Tongue (tissue), 2 donors: ENCODE results near the gene TCHP. TPM values are rescaled to one million over a fixed set of nuclear protein-coding genes. Genes with fewer than 3 reads are reported as not detected.
A peak's percentile ranks its signal among the peaks of the same experiment; 100 is the strongest.
"Not testable (repeated sequence)": the region's sequence is repeated elsewhere in the genome, so short reads cannot be mapped to it uniquely, and the experiment has no call there.

Experiments used
- DNase-seq: peaks from one replicate; pipeline ENCODE4 v3.0.0-alpha.2; 2015
- total RNA-seq: library from RNA; depleted of rRNA; stranded (reverse); fragments of >200 nt; gene quantifications from one replicate; pipeline ENCODE4 v1.2.3, GENCODE V29; 2014

TCHP gene
- total RNA-seq, 1 donor from 2014 or later: 9.7 TPM

- DNase-seq: peak; percentile 46
Measured at GRCh38 chr12:109879351-109880042, 20.6 kb upstream of the TCHP start.

DNA sequence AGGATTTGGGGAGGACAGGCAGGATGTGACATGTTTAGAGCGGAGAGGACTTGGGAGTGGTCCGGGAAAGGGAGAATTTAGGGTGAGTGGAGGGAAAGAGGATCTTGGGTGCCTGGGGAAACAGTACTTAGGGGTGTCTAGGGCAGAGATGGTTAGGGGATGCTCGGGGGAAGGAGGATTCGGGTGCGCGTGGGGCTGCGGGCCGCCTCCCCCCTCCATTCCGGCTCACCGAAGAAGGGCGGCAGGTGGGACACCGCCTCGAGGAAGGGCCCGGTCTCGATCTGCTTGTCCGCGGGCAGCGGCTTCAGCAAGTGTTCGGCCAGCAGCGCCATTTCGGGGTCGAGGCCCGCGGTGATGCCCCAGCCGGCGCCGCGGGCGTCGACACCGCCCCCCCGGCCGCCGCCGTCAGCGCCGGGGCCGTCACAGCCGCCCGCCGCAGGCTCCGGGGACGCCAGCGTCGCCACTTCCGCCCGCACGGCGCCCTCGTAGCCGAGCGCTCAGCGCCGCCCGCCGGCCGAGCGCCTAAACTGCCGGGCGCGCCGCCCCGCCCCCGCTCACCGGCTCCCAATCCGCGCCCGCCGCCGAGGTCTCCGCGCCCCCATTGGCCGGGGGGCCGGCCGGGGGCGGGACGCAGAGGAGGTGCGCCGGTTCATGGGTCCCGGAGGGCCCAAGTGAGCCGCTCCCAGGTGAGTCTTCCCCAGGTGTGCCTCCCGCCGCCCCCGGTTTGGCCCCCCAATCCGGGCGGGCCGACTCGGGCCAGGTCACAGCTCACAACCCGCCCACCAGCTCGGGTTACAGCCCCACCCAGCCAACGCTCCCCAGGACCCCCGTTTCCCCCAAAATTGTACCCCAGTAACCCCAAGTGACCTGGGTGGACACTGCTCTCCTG, 19.8 kb upstream of the TCHP start, which contains the start of gene GLTP:
TSS of gene GLTP (minus strand) at position 499 of the 889 bp plus-strand sequence. CDS start at position 332, 167 bp downstream.
- DNase-seq: peak; percentile 94

DNA sequence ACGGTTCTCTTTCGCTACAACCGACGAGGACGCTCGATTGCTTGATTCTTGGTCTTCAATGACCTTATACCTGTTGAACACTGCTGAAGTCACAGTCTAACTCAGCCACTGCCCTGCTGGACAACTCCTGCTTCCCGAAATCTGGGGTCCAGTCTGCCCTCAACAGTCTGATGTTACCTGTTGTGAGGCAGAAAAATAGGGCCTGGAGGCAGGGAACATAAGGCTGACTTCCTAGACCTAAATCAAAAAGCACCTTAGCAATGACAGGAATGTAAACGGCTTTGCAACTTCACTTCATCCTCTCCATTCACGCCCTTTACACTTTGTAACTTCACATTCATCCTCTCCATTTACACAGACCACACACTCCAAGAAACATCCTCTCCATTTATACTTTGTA, 19.1 kb upstream of the TCHP start:
- DNase-seq: no peak

DNA sequence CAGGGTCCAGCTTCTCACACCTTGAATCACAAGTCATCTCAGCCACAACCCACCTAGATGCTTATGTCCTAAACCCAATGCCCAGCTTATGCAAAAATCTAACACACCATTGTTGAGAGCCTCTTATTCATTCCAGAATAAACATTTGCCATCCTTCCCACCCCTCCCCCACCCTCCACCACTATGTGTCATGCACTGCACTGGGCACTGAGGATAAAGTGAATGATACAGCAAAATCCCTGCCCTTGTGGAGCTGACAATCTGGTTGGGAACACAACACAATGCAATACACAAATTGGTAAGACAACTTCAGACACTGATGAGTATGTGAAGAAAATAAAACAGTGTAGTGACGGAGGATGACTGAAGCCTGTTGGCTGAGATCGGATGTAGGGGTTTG, 18.3 kb upstream of the TCHP start:
- DNase-seq: no peak

DNA sequence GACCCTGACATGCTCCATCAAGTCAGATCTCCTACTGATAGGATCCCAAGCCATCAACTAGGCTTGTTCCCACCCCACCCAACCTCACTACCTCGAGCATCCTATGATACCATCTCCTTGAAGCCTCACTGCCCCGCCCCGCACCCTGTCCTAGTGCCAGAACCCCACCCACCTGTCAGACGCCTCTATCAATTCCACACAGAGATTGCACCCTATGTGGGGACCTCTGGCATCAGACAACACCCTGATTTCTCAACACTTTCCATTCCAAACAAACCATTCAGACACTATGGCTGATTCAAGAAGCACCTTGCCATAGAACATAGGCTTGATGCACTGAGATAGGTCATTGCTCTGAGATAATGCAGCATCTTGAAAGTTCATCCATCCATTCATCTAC, 16.6 kb upstream of the TCHP start:
- no peak for DNase-seq

GRCh38 chr12:109885616-109886015, 14.5 kb upstream of the TCHP start:
- DNase-seq: no peak

DNA sequence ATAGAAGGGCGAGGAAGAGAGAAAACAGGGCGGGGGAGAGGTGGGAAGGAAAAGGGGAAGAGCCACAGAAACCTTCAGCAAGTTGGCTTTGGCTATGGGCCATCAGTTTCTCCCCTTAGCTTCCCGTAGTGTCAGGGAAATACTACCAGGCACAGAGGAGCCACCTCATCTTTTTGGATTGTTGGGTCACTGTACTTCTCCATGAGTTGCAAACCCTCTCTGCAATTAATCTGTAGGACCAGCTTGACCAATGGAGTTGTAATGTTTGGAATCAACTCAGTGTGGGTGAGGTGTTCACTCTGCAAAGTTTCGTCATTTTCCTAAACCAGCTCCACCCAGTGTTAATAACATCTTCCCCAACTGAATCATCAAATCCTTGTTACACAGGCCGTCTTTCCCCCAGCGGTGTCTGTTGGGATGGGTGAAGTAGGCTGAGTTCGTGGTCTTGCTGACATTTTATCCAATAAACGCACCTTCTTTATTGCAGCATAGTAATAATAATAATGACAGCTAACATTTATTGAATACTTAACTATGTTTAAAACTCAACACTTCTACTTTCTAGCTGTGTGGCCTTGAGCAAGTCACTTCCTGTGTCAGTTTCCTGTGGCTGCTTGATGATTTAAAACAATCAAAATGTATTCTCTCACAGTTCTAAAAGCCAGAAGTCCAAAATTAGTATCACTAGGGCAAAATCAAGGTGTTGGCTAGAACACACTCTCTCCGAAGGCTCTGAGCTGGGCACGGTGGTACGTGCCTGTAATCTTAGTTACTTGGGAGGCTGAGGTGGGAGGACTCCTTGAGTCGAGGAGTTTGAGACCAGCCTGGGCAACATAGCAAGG, 11.7 kb upstream of the TCHP start:
- DNase-seq: no peak

DNA sequence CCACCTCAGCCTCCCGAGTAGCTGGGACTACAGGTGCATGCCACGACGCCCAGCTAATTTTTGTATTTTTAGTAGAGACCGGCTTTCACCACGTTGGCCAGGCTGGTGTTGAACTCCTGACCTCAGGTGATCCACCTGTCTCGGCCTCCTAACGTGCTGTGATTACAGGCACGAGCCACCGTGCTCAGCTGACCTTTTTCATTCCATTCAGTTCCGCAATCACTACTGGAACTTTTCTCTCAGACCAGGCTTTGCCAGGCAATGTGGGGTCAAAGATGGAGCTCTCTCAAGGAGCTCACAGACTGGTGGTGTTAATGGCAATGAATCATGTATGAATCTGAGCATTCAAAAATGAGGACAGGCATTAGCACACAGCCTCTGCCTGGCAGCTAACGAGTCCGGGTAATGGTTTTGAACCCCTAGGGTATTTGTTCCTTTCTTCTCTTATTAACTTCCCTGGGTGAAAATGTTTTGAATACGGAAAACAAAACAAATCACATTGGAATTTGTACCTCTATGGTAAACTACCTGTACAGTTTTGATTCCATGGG, 9.4 kb upstream of the TCHP start:
- no peak for DNase-seq

- not testable (repeated sequence) for DNase-seq
Measured at GRCh38 chr12:109891731-109892130, 8.3 kb upstream of the TCHP start.

DNA sequence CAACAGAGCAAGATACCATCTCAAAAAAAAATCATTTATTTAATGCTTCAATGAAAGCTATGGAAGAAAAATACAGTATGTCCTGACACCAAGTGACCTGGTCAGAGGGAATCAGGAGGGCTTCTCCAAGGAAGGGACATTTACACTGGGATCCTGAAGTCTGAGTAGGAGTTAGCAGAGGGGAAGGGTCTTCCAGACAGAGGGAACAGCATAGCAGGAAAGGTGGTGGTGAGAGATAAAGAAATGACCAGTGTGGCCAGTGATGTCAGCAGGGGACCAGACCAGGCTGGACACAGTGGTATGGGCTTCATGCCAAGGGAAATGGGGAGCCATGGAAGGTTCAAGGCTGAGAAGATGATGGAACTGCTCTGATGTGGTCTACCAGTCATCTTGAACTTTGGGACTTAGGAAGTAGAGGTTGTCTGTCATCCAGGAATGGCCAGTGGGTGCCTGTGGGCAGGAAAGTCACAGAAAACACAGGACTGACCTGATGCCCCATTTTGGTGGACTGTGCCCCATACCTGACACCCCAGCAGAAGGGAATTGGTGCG, 7.8 kb upstream of the TCHP start:
- DNase-seq: no peak

DNA sequence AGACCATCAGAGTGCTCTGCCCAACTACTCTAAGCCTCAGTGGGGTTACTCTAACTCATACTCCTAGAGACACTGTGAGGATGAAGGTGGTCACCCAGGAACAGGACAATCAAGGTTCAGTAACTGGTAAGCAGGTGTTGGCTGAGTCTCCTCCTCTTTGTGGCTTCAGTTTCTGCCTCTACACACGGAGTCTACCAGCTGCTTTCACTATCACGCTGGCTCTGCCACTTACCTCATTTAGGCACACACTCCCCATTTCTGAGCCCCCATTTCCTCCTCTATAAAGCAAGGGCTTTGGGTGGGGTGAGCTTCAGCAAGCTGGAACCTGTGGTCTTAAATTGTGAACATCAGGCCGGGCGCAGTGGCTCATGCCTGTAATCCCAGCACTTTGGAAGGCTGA, 7.3 kb upstream of the TCHP start:
- DNase-seq: no peak

GRCh38 chr12:109893261-109893995, 6.6 kb upstream of the TCHP start:
- no peak for DNase-seq

DNA sequence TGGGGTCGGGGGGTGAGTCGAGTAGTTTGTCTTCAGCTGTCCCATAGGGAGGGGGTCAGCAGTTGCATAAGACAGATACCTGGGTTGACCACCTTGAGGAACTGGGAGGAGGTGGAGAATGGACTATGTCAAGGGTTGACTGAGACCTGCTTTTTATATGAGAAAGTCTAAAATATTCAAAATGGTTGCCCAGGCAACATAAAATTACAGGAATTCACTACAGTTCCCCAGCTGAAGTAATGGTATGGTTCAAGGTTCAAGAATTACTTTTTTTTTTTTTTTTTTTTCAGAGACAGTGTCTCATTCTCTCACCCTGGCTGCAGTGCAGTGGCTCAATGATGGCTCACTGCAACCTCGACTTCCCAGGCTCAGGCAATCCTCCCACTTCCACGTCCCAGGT, 5.1 kb upstream of the TCHP start:
- no peak for DNase-seq

DNA sequence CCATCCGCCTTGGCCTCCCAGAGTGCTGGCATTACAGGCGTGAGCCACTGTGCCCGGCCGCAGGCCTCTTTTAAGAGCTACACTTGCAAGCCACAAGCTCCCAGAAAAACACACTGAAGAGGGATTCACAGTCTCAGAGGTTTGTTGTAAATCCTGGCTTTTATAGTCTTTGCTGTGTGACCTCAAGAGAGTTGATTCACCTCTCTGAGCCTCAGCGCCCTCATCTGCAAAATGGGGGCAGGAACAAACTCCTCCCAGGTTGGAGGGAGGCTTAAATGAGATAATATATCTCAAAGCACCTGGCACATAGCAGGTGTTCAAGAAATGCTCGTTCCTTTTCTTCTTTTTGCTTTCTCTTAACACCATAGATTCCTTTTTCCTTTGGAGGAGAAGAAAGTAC, 3.9 kb upstream of the TCHP start:
- no peak for DNase-seq

GRCh38 chr12:109897029-109897428, 3.0 kb upstream of the TCHP start:
- DNase-seq: no peak

- not testable (repeated sequence) for DNase-seq
Measured at GRCh38 chr12:109899345-109899744, 729 bp upstream of the TCHP start.

- DNase-seq: no peak
Measured at GRCh38 chr12:109900752-109901580, 892 bp downstream of the TCHP start.

GRCh38 chr12:109902891-109903418, 2.9 kb downstream of the TCHP start:
- DNase-seq: no peak

DNA sequence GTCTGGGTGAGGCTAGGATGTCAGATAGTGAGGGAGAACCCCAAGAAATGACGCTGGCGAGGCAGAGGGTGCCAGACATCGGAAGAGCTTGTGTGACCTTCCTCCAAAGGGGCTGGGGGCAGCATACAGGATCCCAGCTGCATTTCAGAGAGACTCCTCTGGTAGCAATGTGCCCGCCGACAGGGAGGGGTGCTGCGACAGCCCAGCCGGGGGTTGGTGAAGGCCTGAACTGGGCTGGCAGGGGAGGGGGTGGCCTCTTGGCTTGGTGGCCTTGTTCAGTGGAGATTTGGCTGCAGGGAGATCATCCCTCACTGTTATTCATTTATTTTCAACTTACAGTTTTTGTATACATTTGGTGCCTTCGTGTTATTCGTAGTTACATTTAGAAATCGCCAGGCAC, 5.2 kb downstream of the TCHP start:
- no peak for DNase-seq
